ENCODE results near the gene FECH. TPM values are rescaled to one million over a fixed set of nuclear protein-coding genes. Genes with fewer than 3 reads are reported as not detected.

FECH gene
- total and polyA plus RNA-seq, 3 donors from 2014 or later = 19.6 to 37.0 (median 27.4) TPM

DNA sequence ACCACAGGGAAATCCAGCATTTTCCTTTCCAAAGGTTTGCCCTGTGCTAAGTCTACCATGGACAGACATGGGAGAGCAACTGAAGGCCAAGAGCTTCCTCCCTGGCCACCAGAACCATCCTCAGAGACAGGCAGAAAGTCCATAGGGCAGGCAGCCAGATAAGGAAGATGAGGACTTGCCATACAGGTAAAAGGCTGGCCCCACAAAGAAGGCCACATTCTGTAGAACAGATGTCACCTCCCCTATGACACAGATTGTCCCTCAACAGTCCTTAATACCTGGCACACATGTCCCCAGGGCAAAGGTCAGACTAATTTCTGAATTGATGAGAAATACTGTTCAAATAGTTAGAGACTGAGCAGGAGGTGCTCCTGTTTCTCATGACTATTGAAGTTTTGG lies 52.0 kb downstream of the FECH start:
- Histone ChIP-seq H3K9me3 (no peaks in the 10 kb centered on the region), H3K4me3 (no peak overlapping the region), H3K36me3 (ENCODE audit: low read depth, missing control alignments) (no peaks in the 10 kb centered on the region), H3K27ac (no peak overlapping the region), H3K4me1 (no peaks in the 10 kb centered on the region), H3K27me3 (no peaks in the 10 kb centered on the region)
- DNase-seq = no peak
- TF ChIP-seq, protein P1, sequence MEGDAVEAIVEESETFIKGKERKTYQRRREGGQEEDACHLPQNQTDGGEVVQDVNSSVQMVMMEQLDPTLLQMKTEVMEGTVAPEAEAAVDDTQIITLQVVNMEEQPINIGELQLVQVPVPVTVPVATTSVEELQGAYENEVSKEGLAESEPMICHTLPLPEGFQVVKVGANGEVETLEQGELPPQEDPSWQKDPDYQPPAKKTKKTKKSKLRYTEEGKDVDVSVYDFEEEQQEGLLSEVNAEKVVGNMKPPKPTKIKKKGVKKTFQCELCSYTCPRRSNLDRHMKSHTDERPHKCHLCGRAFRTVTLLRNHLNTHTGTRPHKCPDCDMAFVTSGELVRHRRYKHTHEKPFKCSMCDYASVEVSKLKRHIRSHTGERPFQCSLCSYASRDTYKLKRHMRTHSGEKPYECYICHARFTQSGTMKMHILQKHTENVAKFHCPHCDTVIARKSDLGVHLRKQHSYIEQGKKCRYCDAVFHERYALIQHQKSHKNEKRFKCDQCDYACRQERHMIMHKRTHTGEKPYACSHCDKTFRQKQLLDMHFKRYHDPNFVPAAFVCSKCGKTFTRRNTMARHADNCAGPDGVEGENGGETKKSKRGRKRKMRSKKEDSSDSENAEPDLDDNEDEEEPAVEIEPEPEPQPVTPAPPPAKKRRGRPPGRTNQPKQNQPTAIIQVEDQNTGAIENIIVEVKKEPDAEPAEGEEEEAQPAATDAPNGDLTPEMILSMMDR (IDR thresholded peaks at IDR 0.05) = no peak
- no peak for TF ChIP-seq POLR2A (IDR thresholded peaks at IDR 0.05)
- intact Hi-C loops (cut with DNase I; ENCODE audit: low total_unique reads) = no loop called here

DNA sequence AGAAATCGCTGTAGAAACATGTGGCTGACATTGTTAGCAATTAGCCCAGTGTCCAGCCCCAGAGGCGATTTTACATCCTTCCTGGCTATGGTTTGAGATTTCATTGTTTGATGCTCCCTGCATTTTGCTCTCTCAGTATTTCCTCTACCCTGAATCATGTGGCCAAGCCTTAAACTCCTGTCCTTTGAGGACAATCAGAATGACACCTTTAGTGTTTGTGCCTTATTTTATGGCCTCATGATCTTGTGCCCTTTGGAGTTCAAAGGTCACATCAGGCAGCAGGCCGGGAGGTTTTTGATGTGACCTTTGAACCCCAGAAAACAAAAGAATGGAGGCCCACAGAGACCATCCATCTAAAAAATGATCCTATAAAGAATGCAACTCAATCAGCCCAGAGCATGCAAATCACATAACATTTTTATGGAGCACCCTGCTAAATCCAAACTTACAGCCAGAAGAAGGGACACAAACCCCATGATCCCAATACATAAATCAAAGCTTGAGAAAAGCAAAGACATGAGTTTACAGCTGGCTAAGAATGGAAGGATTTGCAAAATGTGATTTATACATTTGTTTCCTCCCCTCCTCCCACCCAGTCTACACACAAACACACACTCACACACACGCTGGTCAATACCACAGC lies 52.5 kb downstream of the FECH start:
- DNase-seq = no peak
- no peak overlapping the region for H3K27ac ChIP-seq
- H3K4me3 ChIP-seq = no peak overlapping the region
- 60 to 69% methylated on average over 4 of the region's 4 CpGs for WGBS, 2 donors
- H3K36me3 ChIP-seq (ENCODE audit: low read depth, missing control alignments) = no peaks in the 10 kb centered on the region
- H3K27me3 ChIP-seq = no peaks in the 10 kb centered on the region
- H3K9me3 ChIP-seq = no peaks in the 10 kb centered on the region
- TF ChIP-seq, protein P1 (IDR thresholded peaks at IDR 0.05) = no peak
- TF ChIP-seq POLR2A (IDR thresholded peaks at IDR 0.05) = no peak
- intact Hi-C loops (cut with DNase I; ENCODE audit: low total_unique reads) = no loop called here
- H3K4me1 ChIP-seq = no peaks in the 10 kb centered on the region

DNA sequence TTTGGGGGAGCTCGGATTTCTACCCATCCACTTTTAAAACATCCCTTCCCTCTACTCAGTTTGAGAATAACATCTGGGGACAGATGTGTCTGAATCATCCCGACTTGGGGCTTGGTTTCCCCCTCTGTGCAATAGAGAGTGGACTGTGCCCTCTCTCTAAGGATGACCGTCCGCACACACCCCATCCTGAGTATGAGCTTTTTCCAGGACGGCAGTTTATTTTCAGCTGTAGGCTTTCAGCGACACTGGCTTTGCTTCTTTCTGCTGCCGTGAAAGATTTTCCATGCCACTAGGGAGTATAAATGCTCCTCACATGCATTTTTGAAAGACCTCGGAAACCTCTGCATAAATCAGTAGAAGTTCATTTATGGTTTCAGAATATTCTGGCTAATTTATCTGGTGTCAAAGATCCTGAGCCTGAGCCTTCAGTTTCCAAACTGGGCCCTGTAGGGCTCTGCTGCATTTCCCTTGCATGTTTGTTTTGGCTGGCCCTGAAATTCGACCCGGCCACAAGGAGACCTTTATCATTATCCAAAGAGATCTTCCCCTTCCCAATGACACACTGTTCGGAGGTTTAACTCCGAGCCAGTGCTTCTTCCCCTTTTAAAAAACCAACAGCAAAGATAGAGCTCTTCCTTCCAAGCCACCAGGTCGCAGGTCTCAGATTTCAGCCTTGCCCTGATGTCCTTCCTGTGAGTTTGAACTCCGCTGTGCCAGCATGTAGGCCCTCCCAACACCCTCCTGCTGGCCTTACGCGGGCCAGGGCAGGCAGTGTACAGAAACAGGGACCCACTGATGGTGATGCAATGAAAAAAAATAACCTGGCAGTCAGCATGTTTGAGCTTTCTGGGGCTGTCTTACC lies 53.3 kb downstream of the FECH start:
- Histone ChIP-seq H3K27me3 (no peaks in the 10 kb centered on the region), H3K36me3 (ENCODE audit: low read depth, missing control alignments) (no peaks in the 10 kb centered on the region), H3K9me3 (no peaks in the 10 kb centered on the region), H3K27ac (no peak overlapping the region), H3K4me1 (no peaks in the 10 kb centered on the region), H3K4me3 (no peak overlapping the region)
- no peak for DNase-seq
- WGBS, 2 donors = 43 to 48% methylated on average over 16 of the region's 16 CpGs
- TF ChIP-seq POLR2A (IDR thresholded peaks at IDR 0.05) = no peak
- TF ChIP-seq, protein P1 (IDR thresholded peaks at IDR 0.05) = no peak
- intact Hi-C loops (cut with DNase I; ENCODE audit: low total_unique reads) = no loop called here

DNA sequence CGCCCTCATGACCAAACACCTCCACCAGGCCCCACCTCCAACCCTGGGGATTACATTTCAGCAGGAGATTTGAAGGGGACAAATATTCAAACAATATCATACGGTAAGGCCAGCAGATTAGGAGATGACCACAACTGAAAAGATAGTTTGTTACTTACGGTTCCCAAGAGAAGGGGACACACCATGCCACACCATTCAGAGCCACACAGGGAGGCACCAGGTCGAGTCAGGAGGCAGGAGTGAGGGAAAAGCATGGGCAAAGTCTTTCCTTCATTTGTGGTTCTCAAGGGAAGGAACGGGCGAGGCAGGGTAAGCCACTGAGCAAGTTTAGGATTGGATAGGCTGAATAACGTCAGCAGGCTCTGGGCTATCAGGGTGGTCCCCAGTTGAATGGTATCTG lies 57.4 kb downstream of the FECH start:
- intact Hi-C loops (cut with DNase I; ENCODE audit: low total_unique reads) = no loop called here
- Histone ChIP-seq H3K4me1 (no peaks in the 10 kb centered on the region), H3K36me3 (ENCODE audit: low read depth, missing control alignments) (no peaks in the 10 kb centered on the region), H3K9me3 (no peaks in the 10 kb centered on the region), H3K4me3 (no peak overlapping the region), H3K27me3 (no peaks in the 10 kb centered on the region), H3K27ac (no peak overlapping the region)
- TF ChIP-seq, protein P1 (IDR thresholded peaks at IDR 0.05) = no peak
- no peak for TF ChIP-seq POLR2A (IDR thresholded peaks at IDR 0.05)
- WGBS, 2 donors = 77 to 78% methylated on average over 7 of the region's 7 CpGs
- no peak for DNase-seq

Measured in testis (tissue), 3 donors.